GM18526 (cell line): ENCODE measurements around the gene EDEM1.
A peak's percentile ranks its signal among the peaks of the same experiment; 100 is the strongest.

ENCODE experiments used
- POLR2A ChIP-seq: IDR thresholded peaks from 3 replicates; pipeline ENCODE4 v1.6.1; 2011; ENCODE audit not compliant: insufficient read length; ENCODE audit errors: extremely low read depth

The EDEM1 gene

DNA sequence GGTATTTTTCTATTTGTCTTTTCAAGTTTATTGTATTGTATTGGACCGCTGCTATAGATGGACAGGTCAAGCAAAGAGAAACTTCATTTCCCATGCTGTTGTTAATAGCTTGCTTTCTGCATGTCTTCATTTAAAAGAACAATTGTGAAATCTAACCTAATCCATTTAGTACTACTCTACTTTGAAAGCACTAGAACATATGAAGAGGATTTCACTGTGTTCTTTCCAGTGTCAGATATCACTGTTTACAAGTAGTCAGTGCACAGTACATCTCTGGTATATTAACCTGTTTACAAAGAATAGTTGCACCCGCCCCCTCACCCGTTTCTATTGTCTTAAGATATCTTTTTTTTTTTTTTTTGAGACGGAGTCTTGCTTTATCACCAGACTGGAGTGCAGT is 21.8 kb upstream of the EDEM1 start:
- no peak for TF ChIP-seq POLR2A

DNA sequence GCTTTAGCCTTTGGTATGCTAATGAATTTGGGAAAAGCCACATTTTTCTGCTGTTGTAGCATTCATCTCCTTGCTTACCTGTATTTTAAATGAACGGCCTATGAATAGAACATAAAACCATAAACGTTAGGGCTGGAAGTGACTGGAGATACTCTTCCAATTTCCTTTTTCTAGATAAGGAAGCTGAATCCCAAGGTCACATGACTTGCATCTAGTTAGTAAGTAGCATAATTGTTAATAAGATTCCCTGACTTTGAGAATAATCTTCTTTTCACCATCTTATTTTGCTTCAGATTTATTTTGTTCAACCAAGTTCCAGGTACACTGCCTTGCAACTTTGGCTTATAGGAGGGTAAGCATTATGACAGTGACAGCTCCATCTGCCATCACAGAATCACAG is 20.7 kb upstream of the EDEM1 start:
- TF ChIP-seq POLR2A, result no peak

- TF ChIP-seq POLR2A, result no peak
Measured at GRCh38 chr3:5168110-5168509, 19.4 kb upstream of the EDEM1 start.

DNA sequence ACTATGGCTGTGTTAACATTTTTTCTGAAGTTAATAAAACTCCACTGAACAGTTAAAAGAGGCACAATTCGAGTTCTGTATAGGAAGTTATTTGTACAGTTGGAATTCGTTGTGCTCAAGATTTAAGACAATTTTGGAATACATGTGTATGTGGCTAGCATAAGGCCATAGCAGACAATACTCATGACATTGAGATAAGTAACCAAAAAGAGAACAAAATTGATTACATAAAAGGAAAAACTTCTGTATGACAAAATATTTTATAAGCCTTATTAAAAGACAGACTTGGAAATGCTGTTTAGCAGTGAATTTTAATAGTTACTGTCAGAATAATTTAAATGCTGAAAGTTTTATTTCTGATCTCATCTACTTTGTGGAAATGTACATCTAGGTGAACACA is 17.7 kb upstream of the EDEM1 start:
- no peak for TF ChIP-seq POLR2A

DNA sequence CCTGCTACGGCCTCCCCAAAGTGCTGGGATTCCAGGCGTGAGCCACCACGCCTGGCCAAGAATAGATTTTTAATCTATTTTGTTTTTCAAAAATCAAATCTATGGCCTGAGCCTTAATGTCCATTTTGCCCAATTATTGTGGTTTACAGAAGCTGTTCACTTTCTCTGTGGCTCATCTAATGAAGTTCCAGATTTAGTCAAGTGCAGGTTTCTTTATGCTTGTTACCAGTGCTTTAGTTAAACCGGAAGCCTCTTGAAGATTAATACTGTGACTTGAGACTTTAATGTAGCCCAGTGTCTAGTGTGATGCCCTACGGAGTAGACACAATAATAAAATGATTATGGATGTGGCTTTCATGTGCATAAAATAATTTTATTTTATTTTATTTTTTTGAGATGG is 16.5 kb upstream of the EDEM1 start:
- no peak for TF ChIP-seq POLR2A

GRCh38 chr3:5172018-5172417 is 15.5 kb upstream of the EDEM1 start:
- TF ChIP-seq POLR2A, result no peak

GRCh38 chr3:5181469-5182141 is 5.9 kb upstream of the EDEM1 start:
- TF ChIP-seq POLR2A, result no peak

GRCh38 chr3:5184499-5184898 is 3.0 kb upstream of the EDEM1 start:
- no peak for TF ChIP-seq POLR2A

DNA sequence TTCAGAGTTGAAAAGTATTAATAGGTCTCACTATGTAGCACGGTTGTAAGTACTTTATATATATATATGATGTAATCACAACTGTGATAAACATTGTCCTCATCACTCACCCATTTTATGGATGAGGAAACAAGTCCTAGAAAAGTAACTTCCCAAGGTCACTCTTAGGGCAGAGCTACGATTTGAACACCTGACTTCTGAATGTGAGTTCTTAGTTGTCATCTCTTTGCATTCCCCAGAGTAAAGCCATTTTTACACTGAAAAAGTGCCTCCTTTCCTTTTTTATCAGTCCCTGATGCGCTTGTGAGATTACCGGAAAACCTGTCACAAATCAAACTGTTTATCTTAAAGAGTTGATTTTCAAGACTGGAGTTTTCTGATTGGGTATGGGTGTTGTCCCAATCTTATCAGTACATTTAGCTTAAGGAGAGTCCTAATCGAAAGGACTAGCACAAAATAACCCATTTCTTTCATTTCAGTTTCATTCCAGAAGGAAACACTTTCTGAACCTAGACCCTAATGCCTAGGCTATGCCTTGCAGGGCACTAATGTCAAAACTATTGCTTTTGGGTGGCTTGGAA is 2.3 kb upstream of the EDEM1 start:
- TF ChIP-seq POLR2A, result no peak

DNA sequence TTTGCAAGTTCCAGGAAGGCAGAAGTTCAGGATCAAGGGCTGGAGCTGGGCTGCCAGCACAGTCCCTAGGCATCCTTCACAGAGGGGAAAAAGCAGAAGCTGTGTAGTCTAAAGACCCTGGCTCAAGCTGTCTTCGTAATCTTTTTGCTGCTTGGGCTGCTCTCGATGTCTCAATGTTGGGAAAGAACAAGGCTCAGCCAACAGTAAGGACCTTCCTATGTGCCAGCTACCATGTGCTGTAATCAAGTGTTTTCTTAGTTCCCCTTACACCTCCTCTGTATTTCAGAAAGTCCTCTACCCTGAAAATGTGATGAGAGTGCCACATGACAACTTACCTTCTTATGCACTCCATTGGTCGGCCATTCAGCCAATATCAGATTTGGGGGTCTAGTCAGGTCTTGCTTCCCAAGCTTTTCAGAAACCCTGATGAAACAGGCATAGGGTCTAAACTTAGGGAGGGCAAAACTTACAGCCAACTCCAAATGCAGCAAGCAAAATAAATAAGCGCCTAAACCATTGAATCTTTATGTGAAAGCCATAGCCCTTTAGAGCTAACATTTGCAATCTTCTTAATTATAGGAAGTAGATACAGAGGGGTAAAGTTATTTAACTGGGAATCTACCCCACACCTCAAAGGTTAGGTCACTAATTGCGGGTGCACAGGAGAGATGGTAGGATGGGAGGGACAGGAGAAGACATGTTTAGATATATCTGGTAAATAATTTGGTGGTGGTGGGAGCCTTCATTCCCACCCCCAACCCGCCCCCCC is 1.2 kb upstream of the EDEM1 start:
- peak; percentile 45 for TF ChIP-seq POLR2A

- no peak for TF ChIP-seq POLR2A
Measured at GRCh38 chr3:5186858-5187155, 700 bp upstream of the EDEM1 start.

DNA sequence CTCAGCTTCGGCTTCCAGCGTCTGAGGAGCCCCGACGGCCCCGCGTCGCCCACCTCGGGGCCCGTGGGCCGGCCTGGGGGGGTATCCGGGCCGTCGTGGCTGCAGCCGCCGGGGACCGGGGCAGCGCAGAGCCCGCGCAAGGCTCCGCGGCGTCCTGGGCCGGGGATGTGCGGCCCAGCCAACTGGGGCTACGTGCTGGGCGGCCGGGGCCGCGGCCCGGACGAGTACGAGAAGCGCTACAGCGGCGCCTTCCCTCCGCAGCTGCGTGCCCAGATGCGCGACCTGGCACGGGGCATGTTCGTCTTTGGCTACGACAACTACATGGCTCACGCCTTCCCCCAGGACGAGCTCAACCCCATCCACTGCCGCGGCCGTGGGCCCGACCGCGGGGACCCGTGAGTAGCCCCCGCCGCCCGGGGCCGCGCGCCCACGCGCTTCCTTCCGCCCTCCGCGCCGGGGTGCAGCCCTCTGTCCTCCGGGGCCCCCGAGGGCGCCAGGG is 462 bp downstream of the EDEM1 start:
- peak; percentile 12 for TF ChIP-seq POLR2A

DNA sequence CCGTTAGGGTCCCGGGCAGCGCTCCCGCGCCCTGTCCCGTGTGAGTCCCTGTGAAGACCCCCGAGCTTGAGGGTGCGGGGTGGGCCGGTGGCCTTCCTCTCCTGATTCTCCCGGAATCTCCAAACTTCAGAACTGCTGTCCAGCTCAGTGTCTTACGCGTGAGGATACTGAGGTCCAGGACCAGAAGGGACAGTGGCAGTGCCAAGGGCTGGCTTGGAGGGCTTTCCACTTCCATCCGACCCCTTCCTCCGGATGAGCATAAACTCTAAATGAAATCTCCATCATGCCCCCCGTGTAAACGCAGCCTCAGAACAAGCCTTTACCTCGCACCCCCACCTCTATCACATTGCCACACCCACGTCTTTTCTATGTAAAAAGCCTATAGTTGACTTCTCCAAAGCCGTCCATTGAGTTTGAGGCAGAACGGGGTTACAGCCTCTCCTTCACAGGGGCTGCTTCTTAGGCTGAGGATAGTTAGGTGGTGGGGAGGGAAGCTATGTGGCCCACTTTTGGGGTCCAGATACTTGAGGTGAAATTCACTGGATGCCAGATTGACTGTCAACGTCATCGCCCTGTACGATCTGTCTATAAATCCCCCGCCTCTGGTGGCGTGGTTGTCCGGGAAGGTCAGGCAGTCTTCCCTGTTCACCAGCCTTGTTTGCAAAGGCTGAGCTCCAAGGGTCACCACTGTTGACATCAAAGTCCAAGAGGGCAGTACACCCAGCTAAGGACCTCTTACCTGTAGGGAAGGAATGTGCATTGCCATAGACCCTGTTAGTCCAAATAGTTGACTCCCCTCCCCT is 1.1 kb downstream of the EDEM1 start:
- peak; percentile 52 for TF ChIP-seq POLR2A

GRCh38 chr3:5190147-5190791 is 2.8 kb downstream of the EDEM1 start:
- no peak for TF ChIP-seq POLR2A
